ENCODE data around the gene BIVM. TPM values are rescaled to one million over a fixed set of nuclear protein-coding genes. Genes with fewer than 3 reads are reported as not detected.

BIVM gene
- polyA plus RNA-seq, 2 of the 4 experiments (the other 2 are of a cell fraction) = 7.4 to 14.7 TPM

GRCh38 chr13:102872131-102872530 lies 73.2 kb downstream of the BIVM start:
- CTCF ChIA-PET = no interaction called here
- 90% methylated on average over 7 of the region's 7 CpGs for WGBS (ENCODE audit: missing lambda C conversion rate)
- ATAC-seq (no peak), FAIRE-seq (no peak), DNase-seq (ENCODE audit: low read depth in 1 of 2, low spot score in 1 of 2) (no peak)
- TF ChIP-seq JUN (IDR thresholded peaks at IDR 0.05) (no peak), BHLHE40 (IDR thresholded peaks at IDR 0.05; ENCODE audit: low read depth, low read length) (no peak), ZSCAN20 (CRISPR knock-in tag; IDR thresholded peaks at IDR 0.05) (no peak), HES2 (IDR thresholded peaks at IDR 0.05) (no peak), CBX2 (IDR thresholded peaks at IDR 0.05; ENCODE audit: borderline replicate concordance, low read depth) (no peak), HEYL (CRISPR knock-in tag; IDR thresholded peaks at IDR 0.05) (no peak), MYC (IDR thresholded peaks at IDR 0.05; ENCODE audit: borderline replicate concordance, low read length) (no peak), PBX3 (IDR thresholded peaks at IDR 0.05) (no peak), EHF (CRISPR knock-in tag; IDR thresholded peaks at IDR 0.05) (no peak), ELK1 (IDR thresholded peaks at IDR 0.05; ENCODE audit: low read depth, low read length) (no peak), MAZ (IDR thresholded peaks at IDR 0.05; ENCODE audit: borderline replicate concordance, low read depth, low read length) (no peak)
- POLR2A ChIA-PET = no interaction called here
- Histone ChIP-seq H3K4me2 (no peak overlapping the region), H3K4me1 (no peaks in the 10 kb centered on the region), H3K9me3 (no peaks in the 10 kb centered on the region), H3K27ac (no peak overlapping the region), H3K4me3 (no peak overlapping the region)

- H3K27ac ChIP-seq = no peak overlapping the region
- 91% methylated on average over 1 of the region's 1 CpG for WGBS (ENCODE audit: missing lambda C conversion rate)
- no peak for FAIRE-seq
- no peak for ATAC-seq
- no peak overlapping the region for H3K4me2 ChIP-seq
- TF ChIP-seq ZC3H11A (IDR thresholded peaks at IDR 0.05) (no peak), PBX3 (IDR thresholded peaks at IDR 0.05) (no peak), ESRRA (IDR thresholded peaks at IDR 0.05; ENCODE audit: borderline replicate concordance, low read length) (no peak), JUNB (IDR thresholded peaks at IDR 0.05) (no peak), MAX (IDR thresholded peaks at IDR 0.05) (no peak), E2F6 (IDR thresholded peaks at IDR 0.05; ENCODE audit: borderline replicate concordance, low read depth) (no peak), TFCP2L1 (CRISPR knock-in tag; IDR thresholded peaks at IDR 0.05) (no peak), RFX5 (IDR thresholded peaks at IDR 0.05) (no peak), MAZ (IDR thresholded peaks at IDR 0.05; ENCODE audit: borderline replicate concordance, low read depth, low read length) (no peak), HES2 (IDR thresholded peaks at IDR 0.05) (no peak), ATOH8 (CRISPR knock-in tag; IDR thresholded peaks at IDR 0.05; ENCODE audit: low read depth) (no peak), REST (IDR thresholded peaks at IDR 0.05) (no peak)
- ChIA-PET POLR2A (no interaction called here), CTCF (no interaction called here)
- H3K9me3 ChIP-seq = no peaks in the 10 kb centered on the region
- no peak for DNase-seq (ENCODE audit: low read depth in 1 of 2, low spot score in 1 of 2)
- no peaks in the 10 kb centered on the region for H3K4me1 ChIP-seq
- H3K4me3 ChIP-seq = no peak overlapping the region
These were observed 73.6 kb downstream of the BIVM start for GRCh38 chr13:102872531-102872930.

All from A549 (cell line).